Body of pancreas (tissue), 4 donors: ENCODE results near the gene SERPINB10. TPM values are rescaled to one million over a fixed set of nuclear protein-coding genes. Genes with fewer than 3 reads are reported as not detected.

ENCODE experiments used
- ATAC-seq: fragments of 150-250 bp; one replicate; pipeline ENCODE4 v1.9.1; 2016
- DNase-seq, 4 donors: peaks; one replicate each; pipeline ENCODE4 v3.0.0-alpha.2; 2019
- H3K27ac ChIP-seq, 4 donors: fragments of 200-600 bp; sonication (generic); 1 replicate in 3 of 4; 2 replicates in 1 of 4; pipeline versions ENCODE4 v1.5.1 to v1.6.1; 2016 to 2019; ENCODE audit warnings: mild to moderate bottlenecking in 1 of 4, mixed read lengths in 1 of 4, moderate library complexity in 1 of 4
- H3K27me3 ChIP-seq, 2 donors: fragments of 200-600 bp; sonication (generic); one replicate each; pipeline ENCODE4 v1.6.0; 2016; ENCODE audit warnings: mild to moderate bottlenecking in 1 of 2
- H3K36me3 ChIP-seq, 2 donors: fragments of 200-600 bp; sonication (generic); replicated peaks in 1 of 2; 2 replicates each; pipeline ENCODE4 v1.5.1; 2016; ENCODE audit warnings: low read depth in 2 of 2; ENCODE audit not compliant: insufficient read depth in 1 of 2
- H3K4me1 ChIP-seq: fragments of 200-600 bp; sonication (generic); one replicate; pipeline ENCODE4 v1.6.0; 2016
- H3K4me3 ChIP-seq, 2 donors: fragments of 200-600 bp; sonication (generic); 1 replicate in 1 of 2; 2 replicates in 1 of 2; pipeline ENCODE4 v1.5.1; 2016 to 2019
- H3K9me3 ChIP-seq, 3 donors: fragments of 200-600 bp; sonication (generic); 1 replicate in 2 of 3; 2 replicates in 1 of 3; pipeline ENCODE4 v1.5.1; 2016
- POLR2A ChIP-seq, 3 donors: fragments of 450-650 bp; IDR thresholded peaks; one replicate each; pipeline ENCODE4 v1.6.1; 2016; ENCODE audit warnings: antibody characterized with exemption in 3 of 3, mild to moderate bottlenecking in 2 of 3
- WGBS, 2 donors: methylation state at CpG; one replicate each; pipeline ENCODE4 v1.1.5; 2017; 5-methylcytosine and 5-hydroxymethylcytosine counted together
- intact Hi-C: fragments of 100-400 bp; cut with DNase I; formaldehyde crosslinking; loops from one replicate; pipeline ENCODE4 v1.15.1; 2023
- total RNA-seq, 2 donors: library from RNA; depleted of rRNA; stranded (reverse); fragments of >200 nt; gene quantifications; one replicate each; pipeline ENCODE4 v1.1.0, GENCODE V29; 2016
- TF ChIP-seq, protein P1 (sequence below), 7 experiments: fragments of 450-650 bp in 4 of 7; fragments of 200-600 bp in 3 of 7; sonication (generic) in 3 of 7; IDR thresholded peaks; one replicate each; pipeline ENCODE4 v1.5.1; 2016 to 2019; ENCODE audit warnings: antibody characterized with exemption in 7 of 7

The SERPINB10 gene
- total RNA-seq, 2 donors from 2014 or later: not detected

DNA sequence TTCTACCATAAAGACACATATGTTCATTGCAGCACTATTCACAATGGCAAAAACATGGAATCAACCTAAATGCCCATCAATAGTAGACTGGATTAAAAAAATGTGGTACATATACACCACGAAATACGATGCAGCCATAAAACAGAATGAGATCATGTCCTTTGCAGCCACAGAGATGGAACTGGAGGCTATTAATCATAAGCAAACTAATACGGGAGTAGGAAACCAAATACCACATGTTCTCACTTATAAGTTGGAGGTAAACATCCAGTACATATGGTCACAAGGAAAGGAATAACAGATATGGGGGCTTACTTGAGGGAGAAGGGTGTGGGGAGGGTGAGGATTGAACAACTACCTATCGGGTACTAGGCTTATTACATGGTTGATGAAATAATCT, 49.0 kb downstream of the SERPINB10 start:
- Histone ChIP-seq H3K36me3 (no peaks in the 10 kb centered on the region), H3K27me3 (no peaks in the 10 kb centered on the region), H3K27ac (no peak overlapping the region), H3K4me3 (no peak overlapping the region), H3K4me1 (no peaks in the 10 kb centered on the region), H3K9me3 (no peaks in the 10 kb centered on the region)
- ATAC-seq (no peak), DNase-seq (no peak)
- TF ChIP-seq, protein P1, sequence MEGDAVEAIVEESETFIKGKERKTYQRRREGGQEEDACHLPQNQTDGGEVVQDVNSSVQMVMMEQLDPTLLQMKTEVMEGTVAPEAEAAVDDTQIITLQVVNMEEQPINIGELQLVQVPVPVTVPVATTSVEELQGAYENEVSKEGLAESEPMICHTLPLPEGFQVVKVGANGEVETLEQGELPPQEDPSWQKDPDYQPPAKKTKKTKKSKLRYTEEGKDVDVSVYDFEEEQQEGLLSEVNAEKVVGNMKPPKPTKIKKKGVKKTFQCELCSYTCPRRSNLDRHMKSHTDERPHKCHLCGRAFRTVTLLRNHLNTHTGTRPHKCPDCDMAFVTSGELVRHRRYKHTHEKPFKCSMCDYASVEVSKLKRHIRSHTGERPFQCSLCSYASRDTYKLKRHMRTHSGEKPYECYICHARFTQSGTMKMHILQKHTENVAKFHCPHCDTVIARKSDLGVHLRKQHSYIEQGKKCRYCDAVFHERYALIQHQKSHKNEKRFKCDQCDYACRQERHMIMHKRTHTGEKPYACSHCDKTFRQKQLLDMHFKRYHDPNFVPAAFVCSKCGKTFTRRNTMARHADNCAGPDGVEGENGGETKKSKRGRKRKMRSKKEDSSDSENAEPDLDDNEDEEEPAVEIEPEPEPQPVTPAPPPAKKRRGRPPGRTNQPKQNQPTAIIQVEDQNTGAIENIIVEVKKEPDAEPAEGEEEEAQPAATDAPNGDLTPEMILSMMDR (IDR thresholded peaks at IDR 0.05): no peak
- TF ChIP-seq POLR2A (IDR thresholded peaks at IDR 0.05): no peak
- 64 to 65% methylated on average over 4 of the region's 4 CpGs for WGBS, 2 donors
- intact Hi-C loops: no loop called here

DNA sequence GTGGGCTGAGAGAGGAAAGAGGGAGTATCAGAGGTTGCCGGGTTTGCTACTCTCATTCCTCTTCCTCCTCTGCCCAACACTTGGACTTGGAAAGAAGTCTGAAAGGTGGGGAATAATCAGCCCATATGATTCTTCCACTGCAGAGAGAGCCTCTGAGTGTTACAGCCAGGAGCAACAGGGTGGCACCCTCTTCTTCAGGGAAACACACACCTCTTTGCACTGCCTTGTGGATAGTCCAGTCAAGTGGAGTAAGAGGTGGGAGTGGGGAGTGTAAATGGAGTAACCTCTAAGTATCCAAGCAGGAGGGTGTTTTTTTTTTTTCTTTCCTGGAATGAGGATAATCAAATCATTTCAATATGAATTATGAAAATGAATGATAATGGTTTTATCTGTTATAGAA, 53.1 kb downstream of the SERPINB10 start:
- Histone ChIP-seq H3K27me3 (no peaks in the 10 kb centered on the region), H3K36me3 (no peaks in the 10 kb centered on the region), H3K9me3 (no peaks in the 10 kb centered on the region), H3K4me3 (no peak overlapping the region), H3K4me1 (no peaks in the 10 kb centered on the region), H3K27ac (no peak overlapping the region)
- 68 to 90% methylated on average over 1 of the region's 1 CpG for WGBS, 2 donors
- ATAC-seq (no peak), DNase-seq (no peak)
- TF ChIP-seq, protein P1 (IDR thresholded peaks at IDR 0.05): no peak
- TF ChIP-seq POLR2A (IDR thresholded peaks at IDR 0.05): no peak
- intact Hi-C loops: no loop called here

DNA sequence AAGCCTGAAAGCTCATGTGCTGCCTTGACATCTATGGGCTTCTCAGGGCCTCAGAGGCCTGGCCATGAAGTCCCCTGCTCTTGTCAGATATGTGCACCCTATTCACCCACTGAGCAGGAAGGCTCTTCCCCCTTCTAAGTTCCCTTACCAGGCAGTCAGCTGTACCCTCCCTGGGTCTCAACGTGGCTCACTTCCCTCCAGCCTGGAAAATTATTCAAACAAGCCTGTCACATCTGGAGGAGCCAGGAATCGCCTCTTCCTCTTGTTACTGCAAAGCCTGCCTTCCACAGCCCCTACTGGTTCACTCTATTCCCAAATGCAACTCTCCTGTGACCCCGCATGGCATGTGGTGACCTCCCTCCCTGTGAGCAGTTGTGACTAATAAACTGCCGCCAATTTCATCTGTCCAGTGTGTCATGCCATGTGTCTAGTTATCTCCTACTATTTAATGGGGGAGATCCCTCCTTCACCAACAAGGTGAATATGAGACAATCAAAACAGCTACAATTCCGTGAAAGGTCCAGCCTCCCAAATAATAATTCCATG, 53.8 kb downstream of the SERPINB10 start:
- DNase-seq: no peak
- H3K27me3 ChIP-seq: no peaks in the 10 kb centered on the region
- no peak for TF ChIP-seq POLR2A (IDR thresholded peaks at IDR 0.05)
- TF ChIP-seq, protein P1 (IDR thresholded peaks at IDR 0.05): no peak
- H3K4me3 ChIP-seq: no peak overlapping the region
- intact Hi-C loops: no loop called here
- WGBS, 2 donors: 68 to 74% methylated on average over 5 of the region's 5 CpGs
- ATAC-seq: no peak
- H3K4me1 ChIP-seq: no peaks in the 10 kb centered on the region
- H3K9me3 ChIP-seq: no peaks in the 10 kb centered on the region
- H3K27ac ChIP-seq: no peak overlapping the region
- no peaks in the 10 kb centered on the region for H3K36me3 ChIP-seq

DNA sequence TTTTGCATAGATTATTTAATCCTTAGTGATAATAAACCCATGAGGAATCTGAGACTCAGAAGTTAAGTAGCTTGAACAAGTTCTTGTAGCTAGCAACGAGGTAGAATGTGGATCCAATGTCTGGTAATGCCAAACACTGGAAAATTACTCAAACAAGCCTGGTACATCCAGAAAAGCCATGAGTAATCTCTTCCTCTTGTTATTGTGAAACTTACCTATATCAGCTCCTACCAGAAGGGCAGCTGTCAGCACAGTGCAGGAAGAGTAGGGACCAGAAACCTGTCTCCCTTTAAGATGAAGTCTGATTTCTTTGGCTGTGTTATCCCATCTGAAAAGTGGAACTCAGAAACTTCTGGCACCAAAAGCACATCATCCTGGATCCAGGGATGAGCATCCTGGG, 54.4 kb downstream of the SERPINB10 start:
- WGBS, 2 donors: 30 to 31% methylated on average over 1 of the region's 1 CpG
- DNase-seq (no peak), ATAC-seq (no peak)
- H3K4me1 ChIP-seq: no peaks in the 10 kb centered on the region
- no peaks in the 10 kb centered on the region for H3K36me3 ChIP-seq
- H3K4me3 ChIP-seq: no peak overlapping the region
- intact Hi-C loops: no loop called here
- H3K9me3 ChIP-seq: no peaks in the 10 kb centered on the region
- H3K27me3 ChIP-seq: no peaks in the 10 kb centered on the region
- no peak overlapping the region for H3K27ac ChIP-seq
- TF ChIP-seq POLR2A (IDR thresholded peaks at IDR 0.05): no peak
- TF ChIP-seq, protein P1 (IDR thresholded peaks at IDR 0.05): no peak

DNA sequence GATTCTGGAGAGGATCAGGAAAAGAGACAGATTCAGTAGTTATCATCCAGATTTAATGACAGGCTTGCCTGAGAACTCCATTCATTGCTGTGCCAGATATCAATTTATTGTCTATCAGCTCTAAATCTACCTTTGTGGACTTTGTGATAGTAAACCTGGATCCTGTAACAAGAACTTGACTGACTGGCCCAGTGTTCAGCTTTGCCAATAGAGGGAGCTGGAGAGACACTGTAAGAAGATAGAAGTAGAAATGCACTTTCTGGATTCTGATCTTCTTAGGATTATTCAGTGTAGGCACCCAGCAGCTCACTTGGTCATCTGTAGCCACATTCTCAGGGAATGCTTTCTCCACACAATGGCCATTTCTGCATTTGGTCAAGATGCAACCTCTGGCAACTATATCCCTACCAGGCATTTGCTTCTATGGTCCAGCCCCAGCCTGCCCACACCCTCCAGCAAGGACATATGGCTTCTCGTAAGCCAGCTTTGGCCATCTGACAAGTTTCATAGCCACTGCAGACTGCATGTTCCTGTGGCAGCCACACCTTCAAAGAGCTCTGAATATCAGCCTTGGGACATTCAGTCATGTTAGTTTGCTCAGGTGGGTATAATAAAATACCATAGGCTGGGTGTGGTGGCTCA, 56.0 kb downstream of the SERPINB10 start:
- DNase-seq (peak; percentile 51 to 74 (median 64)), ATAC-seq (peak; percentile 86)
- H3K27ac ChIP-seq: no peak overlapping the region
- H3K9me3 ChIP-seq: no peaks in the 10 kb centered on the region
- no peak overlapping the region for H3K4me3 ChIP-seq
- 17 to 25% methylated on average over 1 of the region's 1 CpG for WGBS, 2 donors
- no peaks in the 10 kb centered on the region for H3K27me3 ChIP-seq
- H3K36me3 ChIP-seq: no peaks in the 10 kb centered on the region
- TF ChIP-seq, protein P1 (IDR thresholded peaks at IDR 0.05): peak; percentile 73 to 81 (median 78)
- TF ChIP-seq POLR2A (IDR thresholded peaks at IDR 0.05): no peak
- no peaks in the 10 kb centered on the region for H3K4me1 ChIP-seq
- intact Hi-C loops: no loop called here
